Activated T-cell treated with anti-CD3 and anti-CD28 coated beads, Interleukin-2, amount 50 U/mL, for 72 hours (primary cell): ENCODE measurements around the gene CPSF3. TPM values are rescaled to one million over a fixed set of nuclear protein-coding genes. Genes with fewer than 3 reads are reported as not detected.
A peak's percentile ranks its signal among the peaks of the same experiment; 100 is the strongest.

Source experiments
- ATAC-seq, 2 donors: fragments of 150-1000 bp; cut with Tn5 transposase; replicated peaks in 1 of 2; 2 replicates each; pipeline ENCODE4 v1.10.0; 2021; ENCODE audit warnings: moderate library complexity in 2 of 2, mild to moderate bottlenecking in 1 of 2
- DNase-seq, 2 donors: peaks; one replicate each; pipeline ENCODE4 v3.0.0; 2021 to 2022; ENCODE audit warnings: mixed read lengths in 1 of 2
- H3K27ac Mint-ChIP-seq: one replicate; pipeline ENCODE4 v1.8.0; 2022; ENCODE audit warnings: mild to moderate bottlenecking, moderate library complexity, mixed read lengths
- H3K27me3 Mint-ChIP-seq: one replicate; pipeline ENCODE4 v1.8.0; 2022; ENCODE audit warnings: low read depth, mixed read lengths
- H3K36me3 Mint-ChIP-seq, 2 donors: one replicate each; pipeline ENCODE4 v1.8.0; 2022; ENCODE audit warnings: mixed read lengths in 2 of 2, mild to moderate bottlenecking in 1 of 2; ENCODE audit not compliant: insufficient read depth in 2 of 2
- H3K4me1 Mint-ChIP-seq: one replicate; pipeline ENCODE4 v1.8.0; 2022; ENCODE audit warnings: low read depth, mixed read lengths
- H3K4me3 Mint-ChIP-seq, 2 donors: one replicate each; pipeline ENCODE4 v1.8.0; 2022; ENCODE audit warnings: mild to moderate bottlenecking in 2 of 2, mixed read lengths in 2 of 2, moderate library complexity in 2 of 2
- H3K9me3 Mint-ChIP-seq, 2 donors: one replicate each; pipeline ENCODE4 v1.8.0; 2022; ENCODE audit warnings: mixed read lengths in 2 of 2
- total RNA-seq, 2 donors: library from RNA; stranded (reverse); gene quantifications; one replicate each; pipeline ENCODE4 v1.2.3, GENCODE V29; 2022

CPSF3 gene
- total RNA-seq, 2 donors from 2014 or later: 62.3 to 75.0 TPM

DNA sequence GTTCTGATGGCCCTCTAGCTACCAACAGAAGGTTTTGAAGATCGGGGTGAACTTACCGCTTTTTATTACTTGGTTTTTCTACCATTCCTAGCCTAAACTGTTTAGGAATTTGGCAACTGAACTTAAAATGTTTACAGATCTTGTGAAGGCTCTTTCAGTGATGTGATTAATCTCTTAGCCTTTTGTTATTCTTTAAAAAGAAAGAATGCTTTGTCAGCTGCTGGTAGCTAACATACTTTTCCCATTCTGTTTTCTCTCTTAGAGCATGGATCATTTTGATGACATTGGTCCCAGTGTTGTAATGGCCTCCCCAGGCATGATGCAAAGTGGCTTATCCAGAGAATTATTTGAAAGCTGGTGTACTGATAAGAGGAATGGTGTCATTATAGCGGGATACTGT is 18.1 kb downstream of the CPSF3 start:
- Mint-ChIP-seq H3K27me3 (no peaks in the 10 kb centered on the region), H3K4me1 (peaks cover 9% of the 10 kb centered on the region), H3K4me3 (no peak overlapping the region), H3K36me3 (peaks cover 7 to 41% of the 10 kb centered on the region in 2 donors), H3K9me3 (no peaks in the 10 kb centered on the region), H3K27ac (peak overlapping the region; percentile 19)
- no peak for DNase-seq
- no peak for ATAC-seq

DNA sequence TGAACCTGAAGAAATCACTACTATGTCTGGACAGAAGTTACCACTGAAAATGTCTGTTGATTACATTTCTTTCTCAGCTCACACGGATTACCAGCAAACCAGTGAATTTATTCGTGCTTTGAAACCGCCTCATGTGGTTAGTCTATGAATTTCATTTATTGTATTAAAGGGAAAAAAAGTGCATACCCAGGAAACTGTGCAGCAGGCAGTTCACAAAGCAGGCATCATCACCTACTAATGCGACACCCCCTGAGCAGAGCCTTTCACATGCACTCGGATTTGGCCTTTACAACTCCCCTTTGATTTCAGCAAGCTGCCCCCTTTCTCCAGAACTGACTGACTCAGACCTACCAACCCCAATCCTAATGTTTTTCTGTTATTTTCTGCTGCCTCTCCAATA is 20.1 kb downstream of the CPSF3 start:
- H3K36me3 Mint-ChIP-seq: peaks cover 7 to 35% of the 10 kb centered on the region in 2 donors
- no peaks in the 10 kb centered on the region for H3K27me3 Mint-ChIP-seq

DNA sequence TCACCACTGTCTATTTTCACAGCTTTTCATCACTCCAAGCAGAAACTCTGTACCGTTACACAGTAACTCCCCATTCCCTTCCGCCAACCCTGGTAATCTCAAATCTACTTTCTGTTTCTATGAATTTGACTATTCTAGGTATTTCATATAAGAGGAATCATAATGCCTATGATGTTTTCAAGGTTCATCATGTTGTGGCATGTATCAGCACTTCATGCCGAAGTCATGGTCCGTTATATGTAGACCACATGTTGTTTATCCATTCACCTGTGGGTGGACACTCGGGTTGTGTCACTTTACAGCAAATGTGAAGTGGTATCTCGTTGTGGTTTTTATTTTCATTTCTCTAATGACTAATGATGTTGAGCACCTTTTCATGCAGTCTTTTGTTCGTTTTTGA is 21.6 kb downstream of the CPSF3 start:
- DNase-seq: peak in 1 of 2 donors; percentile 9
- Mint-ChIP-seq H3K4me3 (peak overlapping the region in 1 of 2 donors; percentile 70), H3K27ac (peak overlapping the region; percentile 39), H3K9me3 (no peaks in the 10 kb centered on the region), H3K4me1 (peaks cover 9% of the 10 kb centered on the region), H3K27me3 (no peaks in the 10 kb centered on the region), H3K36me3 (peaks cover 9 to 31% of the 10 kb centered on the region in 2 donors)
- ATAC-seq: peak; percentile 72 to 86

More for the DNA sequence above, 20.1 kb downstream of the CPSF3 start:
- ATAC-seq (no peak), DNase-seq (no peak)
- Mint-ChIP-seq H3K27ac (no peak overlapping the region), H3K4me3 (no peak overlapping the region), H3K9me3 (no peaks in the 10 kb centered on the region), H3K4me1 (peaks cover 9% of the 10 kb centered on the region)

DNA sequence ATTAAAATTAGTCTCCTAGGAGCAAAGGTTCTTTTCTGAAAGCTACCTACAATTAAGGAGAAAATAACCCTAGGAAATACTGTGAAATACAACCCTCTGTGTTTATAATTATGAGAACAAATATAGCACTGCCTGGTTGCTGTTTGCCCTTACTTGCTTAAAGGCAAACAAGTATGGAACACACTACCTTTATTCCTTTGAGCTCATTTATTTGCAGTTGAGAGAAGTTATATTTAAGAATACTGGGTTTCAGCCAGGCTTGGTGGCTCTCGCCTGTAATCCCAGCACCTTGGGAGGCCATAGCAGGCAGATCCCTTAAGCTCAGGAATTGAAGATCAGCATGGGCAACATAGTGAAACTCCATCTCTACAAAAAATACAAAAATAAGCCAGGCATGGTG is 27.8 kb downstream of the CPSF3 start:
- no peak for DNase-seq
- Mint-ChIP-seq H3K4me1 (no peaks in the 10 kb centered on the region), H3K27ac (no peak overlapping the region), H3K4me3 (no peak overlapping the region), H3K36me3 (peaks cover 2 to 12% of the 10 kb centered on the region in 2 donors), H3K9me3 (no peaks in the 10 kb centered on the region), H3K27me3 (no peaks in the 10 kb centered on the region)
- ATAC-seq: no peak

DNA sequence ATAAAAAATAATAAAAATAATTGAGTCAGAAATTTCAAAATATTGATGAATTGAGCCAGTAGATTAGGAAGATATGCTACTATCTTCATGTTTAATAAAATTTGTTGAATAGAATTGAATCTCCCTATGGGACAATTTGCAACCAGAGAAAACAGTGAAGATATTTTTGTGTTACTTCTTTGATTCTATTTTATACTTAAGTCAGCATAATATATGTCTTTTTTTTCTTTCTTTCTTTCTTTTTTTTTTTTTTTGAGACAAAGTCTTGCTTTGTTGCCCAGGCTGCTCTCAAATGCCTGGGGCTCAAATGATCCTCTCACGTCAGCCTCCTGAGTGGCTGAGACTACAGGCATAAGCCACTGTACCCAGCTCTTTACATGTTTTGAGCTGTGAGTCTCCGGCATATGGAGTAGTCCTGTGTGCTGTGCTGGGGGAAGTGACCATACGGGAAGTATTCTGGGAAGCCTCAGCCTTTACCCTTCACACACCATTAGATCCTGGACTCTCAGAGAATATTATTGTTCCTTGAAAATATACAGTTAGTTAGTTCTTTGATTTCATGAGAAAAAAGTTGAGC is 37.1 kb downstream of the CPSF3 start:
- peaks cover under 1 to 14% of the 10 kb centered on the region in 2 donors for H3K36me3 Mint-ChIP-seq
- no peak overlapping the region for H3K27ac Mint-ChIP-seq
- H3K4me1 Mint-ChIP-seq: peaks cover 6% of the 10 kb centered on the region
- no peak for DNase-seq
- no peak for ATAC-seq
- H3K4me3 Mint-ChIP-seq: no peak overlapping the region
- no peaks in the 10 kb centered on the region for H3K9me3 Mint-ChIP-seq
- H3K27me3 Mint-ChIP-seq: no peaks in the 10 kb centered on the region

DNA sequence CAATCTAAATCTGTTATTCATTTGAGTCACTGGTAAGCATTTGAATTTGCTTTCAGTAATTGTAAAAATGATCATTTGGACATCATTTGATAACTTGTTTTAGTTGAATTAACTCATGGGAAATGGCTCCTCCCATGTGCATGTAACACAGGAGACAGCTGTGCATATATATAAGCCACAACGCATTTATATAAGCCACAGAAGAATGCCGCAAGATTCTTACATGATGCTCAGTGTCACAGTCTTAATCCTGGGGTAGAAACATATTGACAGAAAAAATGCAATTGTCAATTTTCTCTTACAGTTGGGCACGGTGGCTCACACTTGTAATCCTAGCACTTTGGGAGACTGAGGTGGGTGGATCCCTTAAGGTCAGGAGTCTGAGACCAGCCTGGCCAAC is 37.6 kb downstream of the CPSF3 start:
- DNase-seq (no peak), ATAC-seq (no peak)
- H3K4me3 Mint-ChIP-seq: no peak overlapping the region
- H3K36me3 Mint-ChIP-seq: peaks cover 5 to 18% of the 10 kb centered on the region in 2 donors
- H3K27ac Mint-ChIP-seq: no peak overlapping the region
- H3K9me3 Mint-ChIP-seq: no peaks in the 10 kb centered on the region
- H3K27me3 Mint-ChIP-seq: no peaks in the 10 kb centered on the region
- peaks cover 6% of the 10 kb centered on the region for H3K4me1 Mint-ChIP-seq

DNA sequence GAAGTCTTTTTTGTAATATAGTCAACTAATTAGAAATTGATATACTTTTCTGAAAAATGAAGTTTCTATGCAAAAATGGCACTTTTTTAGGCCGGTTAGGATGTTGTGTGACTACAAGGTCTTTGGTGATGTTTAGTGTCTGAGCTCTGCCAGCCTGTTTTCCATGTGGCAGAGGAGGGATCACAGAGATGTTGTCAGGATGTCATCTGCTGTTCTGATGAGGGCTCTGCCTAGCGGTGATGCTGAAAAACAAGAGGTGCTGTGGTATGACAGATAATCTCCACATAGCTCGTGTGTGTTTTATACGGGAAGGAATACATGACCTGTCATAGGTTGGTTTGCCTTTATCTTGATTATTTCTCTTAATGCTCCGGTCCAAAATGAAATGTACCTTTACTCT is 38.9 kb downstream of the CPSF3 start:
- H3K36me3 Mint-ChIP-seq: peaks cover 9 to 21% of the 10 kb centered on the region in 2 donors
- no peak for DNase-seq
- H3K4me3 Mint-ChIP-seq: no peak overlapping the region
- ATAC-seq: no peak
- peaks cover 6% of the 10 kb centered on the region for H3K4me1 Mint-ChIP-seq
- no peaks in the 10 kb centered on the region for H3K9me3 Mint-ChIP-seq
- no peaks in the 10 kb centered on the region for H3K27me3 Mint-ChIP-seq
- no peak overlapping the region for H3K27ac Mint-ChIP-seq

DNA sequence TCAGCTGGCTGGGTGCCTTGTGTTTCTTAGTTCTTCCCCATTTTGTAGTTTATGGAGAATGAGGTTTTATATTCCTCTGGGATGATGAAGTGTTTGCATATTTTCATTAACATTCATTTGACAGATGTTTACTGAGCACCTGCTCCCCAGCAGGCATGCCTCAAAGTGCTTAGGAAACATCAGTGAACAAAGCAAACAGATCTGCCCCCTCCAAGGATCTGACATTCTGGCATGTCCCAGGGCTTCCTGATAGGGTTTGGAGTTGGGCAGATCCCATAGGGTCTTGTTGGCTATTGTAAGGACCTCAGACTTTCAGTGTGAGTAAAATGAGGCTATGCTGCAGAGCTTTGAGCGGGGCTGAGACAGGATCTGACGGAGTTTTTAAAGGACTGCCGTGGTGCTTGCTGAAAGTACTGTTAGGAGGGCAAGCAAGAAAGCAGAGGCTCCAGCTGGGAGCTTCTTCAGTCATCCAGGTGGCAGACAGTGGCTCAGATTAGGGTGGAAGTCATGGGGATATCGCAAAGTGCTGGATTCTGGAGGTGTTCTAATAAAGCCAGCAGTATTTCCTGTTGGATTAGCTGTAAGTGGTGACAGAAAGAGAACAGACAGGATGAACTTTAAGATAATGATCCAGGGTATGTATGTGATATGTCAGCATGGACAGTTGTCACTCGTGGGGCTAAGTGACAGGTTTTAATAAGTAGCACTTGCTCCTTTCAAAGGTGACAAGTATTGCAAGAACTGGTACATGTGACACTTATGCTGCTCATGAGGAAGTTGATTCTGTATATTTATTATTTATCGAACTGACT is 39.6 kb downstream of the CPSF3 start:
- Mint-ChIP-seq H3K9me3 (no peaks in the 10 kb centered on the region), H3K27ac (peak overlapping the region; percentile 4), H3K4me3 (no peak overlapping the region), H3K4me1 (peaks cover 6% of the 10 kb centered on the region), H3K27me3 (no peaks in the 10 kb centered on the region), H3K36me3 (peaks cover 9 to 19% of the 10 kb centered on the region in 2 donors)
- ATAC-seq (peak; percentile 31 to 51), DNase-seq (no peak)

DNA sequence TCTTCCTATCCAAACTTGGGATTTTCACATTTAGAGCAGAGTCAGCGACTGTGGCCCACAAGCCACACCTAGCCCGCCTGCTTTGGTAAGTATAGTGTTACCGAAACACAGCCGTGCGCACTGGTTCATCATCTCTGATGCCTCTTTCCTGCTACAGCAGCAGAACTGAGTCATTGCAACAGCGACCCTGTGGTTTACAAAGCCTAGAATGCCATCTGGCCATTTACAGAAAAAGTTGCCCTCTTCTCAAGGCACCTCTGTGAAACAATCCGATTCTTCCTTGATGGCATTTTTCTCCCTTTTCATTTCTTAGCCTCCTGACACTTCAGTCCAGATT is 40.2 kb downstream of the CPSF3 start:
- no peaks in the 10 kb centered on the region for H3K9me3 Mint-ChIP-seq
- H3K4me3 Mint-ChIP-seq: no peak overlapping the region
- ATAC-seq (peak; percentile 85 to 95), DNase-seq (peak; percentile 36 to 41)
- H3K27ac Mint-ChIP-seq: no peak overlapping the region
- no peaks in the 10 kb centered on the region for H3K27me3 Mint-ChIP-seq
- peaks cover 6% of the 10 kb centered on the region for H3K4me1 Mint-ChIP-seq
- H3K36me3 Mint-ChIP-seq: peaks cover 9 to 19% of the 10 kb centered on the region in 2 donors

DNA sequence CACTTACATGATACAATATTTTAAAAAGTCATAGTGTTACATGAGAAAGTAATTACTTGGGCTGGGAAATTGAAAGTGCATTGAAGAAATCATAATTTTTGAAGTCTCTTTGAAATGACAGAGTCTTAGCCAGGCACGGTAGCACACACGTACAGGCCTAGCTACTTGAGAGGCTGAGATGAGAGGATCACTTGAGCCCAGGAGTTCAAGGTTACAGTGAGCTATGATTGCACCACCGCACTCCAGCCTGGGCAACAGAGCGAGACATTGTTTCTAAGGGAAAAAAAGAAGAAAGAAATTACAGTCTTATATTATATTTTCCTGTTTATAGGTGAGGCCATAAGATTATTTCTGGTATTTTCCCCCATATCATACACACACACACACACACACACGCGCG is 41.7 kb downstream of the CPSF3 start:
- Mint-ChIP-seq H3K9me3 (no peaks in the 10 kb centered on the region), H3K36me3 (peaks cover 9 to 13% of the 10 kb centered on the region in 2 donors), H3K4me1 (peaks cover 6% of the 10 kb centered on the region), H3K27ac (no peak overlapping the region), H3K4me3 (no peak overlapping the region), H3K27me3 (no peaks in the 10 kb centered on the region)
- ATAC-seq (no peak), DNase-seq (no peak)

DNA sequence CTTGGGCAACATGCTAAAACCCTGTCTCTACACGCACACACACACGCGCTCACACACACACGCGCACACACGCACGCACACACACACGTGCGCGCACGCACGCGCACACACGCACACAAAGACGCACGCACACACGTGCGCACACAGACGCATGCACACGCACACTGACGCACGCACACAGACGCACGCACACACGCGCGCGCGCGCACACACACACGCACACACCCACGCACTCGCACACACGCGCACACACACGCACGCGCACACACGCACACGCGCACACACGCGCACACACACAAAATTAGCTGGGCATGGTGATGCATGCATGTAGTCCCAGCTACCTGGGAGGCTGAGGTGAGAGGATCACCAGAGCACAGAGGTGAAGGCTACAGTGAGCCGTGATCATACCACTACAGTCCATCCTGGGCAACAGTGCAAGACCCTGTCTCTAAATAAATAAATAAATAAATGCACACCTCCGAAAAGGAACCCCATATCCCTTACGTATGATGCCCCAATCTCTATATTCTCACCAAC is 42.8 kb downstream of the CPSF3 start:
- DNase-seq (no peak), ATAC-seq (no peak)
- peaks cover 6% of the 10 kb centered on the region for H3K4me1 Mint-ChIP-seq
- H3K27ac Mint-ChIP-seq: peak overlapping the region; percentile 28
- no peak overlapping the region for H3K4me3 Mint-ChIP-seq
- H3K9me3 Mint-ChIP-seq: no peaks in the 10 kb centered on the region
- H3K27me3 Mint-ChIP-seq: no peaks in the 10 kb centered on the region
- peaks cover 9 to 13% of the 10 kb centered on the region in 2 donors for H3K36me3 Mint-ChIP-seq

DNA sequence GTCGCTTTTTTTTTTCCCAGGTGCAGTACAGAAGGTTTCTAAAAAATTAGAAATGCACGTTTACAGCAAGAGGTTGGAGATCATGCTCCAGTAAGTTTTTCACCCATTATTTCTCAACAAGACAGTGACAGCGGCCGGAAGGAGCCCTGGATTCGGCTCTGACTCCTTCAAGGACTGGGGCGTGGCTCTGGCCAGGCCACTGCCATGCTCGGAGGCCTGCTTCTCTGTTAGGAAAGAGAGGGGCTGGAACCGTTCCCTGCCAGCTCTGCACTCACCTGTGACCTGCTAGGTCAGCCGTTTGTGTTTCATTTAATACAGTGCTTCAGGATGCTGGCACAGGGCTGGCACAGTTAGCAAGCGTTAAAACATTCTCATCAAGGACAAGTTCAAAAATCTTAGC is 44.2 kb downstream of the CPSF3 start:
- H3K9me3 Mint-ChIP-seq: no peaks in the 10 kb centered on the region
- no peak overlapping the region for H3K4me3 Mint-ChIP-seq
- no peaks in the 10 kb centered on the region for H3K27me3 Mint-ChIP-seq
- H3K27ac Mint-ChIP-seq: no peak overlapping the region
- DNase-seq: no peak
- peaks cover 6% of the 10 kb centered on the region for H3K4me1 Mint-ChIP-seq
- H3K36me3 Mint-ChIP-seq: peaks cover 9 to 17% of the 10 kb centered on the region in 2 donors
- ATAC-seq: no peak

DNA sequence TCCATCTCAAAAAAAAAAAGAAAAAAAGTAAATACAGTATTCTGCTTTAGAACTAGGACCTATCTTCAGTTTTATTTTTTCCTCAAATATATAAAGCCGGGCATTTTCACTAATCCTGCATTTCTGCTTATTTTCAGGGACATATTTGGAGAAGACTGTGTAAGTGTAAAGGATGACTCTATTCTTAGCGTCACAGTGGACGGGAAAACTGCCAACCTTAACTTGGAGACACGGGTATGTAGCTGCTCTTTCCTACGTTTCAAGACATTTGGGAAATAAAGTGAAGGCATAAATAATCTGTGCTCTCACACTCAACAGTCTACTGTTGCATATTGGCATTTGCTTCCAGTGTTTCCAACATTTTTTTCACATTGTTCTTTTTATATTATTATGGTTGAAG is 47.8 kb downstream of the CPSF3 start:
- Mint-ChIP-seq H3K27me3 (no peaks in the 10 kb centered on the region), H3K4me3 (no peak overlapping the region), H3K9me3 (no peaks in the 10 kb centered on the region), H3K36me3 (peaks cover 5 to 17% of the 10 kb centered on the region in 2 donors), H3K27ac (no peak overlapping the region), H3K4me1 (peaks cover 14% of the 10 kb centered on the region)
- ATAC-seq (no peak), DNase-seq (no peak)
